ENCODE data around the gene UGGT2.

UGGT2 gene

GRCh38 chr13:95948656-95949055 is 104.5 kb downstream of the UGGT2 start:
- TF ChIP-seq CTCF (IDR thresholded peaks at IDR 0.05) = no peak

- no peak for TF ChIP-seq CTCF (IDR thresholded peaks at IDR 0.05)
Measured at GRCh38 chr13:95937714-95938320, 115.4 kb downstream of the UGGT2 start.

GRCh38 chr13:95931300-95932025 is 121.7 kb downstream of the UGGT2 start:
- TF ChIP-seq CTCF (IDR thresholded peaks at IDR 0.05) = no peak

GRCh38 chr13:95929430-95929829 is 123.8 kb downstream of the UGGT2 start:
- no peak for TF ChIP-seq CTCF (IDR thresholded peaks at IDR 0.05)

GRCh38 chr13:95926231-95926630 is 127.0 kb downstream of the UGGT2 start:
- TF ChIP-seq CTCF (IDR thresholded peaks at IDR 0.05) = no peak

GRCh38 chr13:95924389-95924994 is 128.7 kb downstream of the UGGT2 start:
- no peak for TF ChIP-seq CTCF (IDR thresholded peaks at IDR 0.05)

- no peak for TF ChIP-seq CTCF (IDR thresholded peaks at IDR 0.05)
Measured at GRCh38 chr13:95921485-95921884, 131.7 kb downstream of the UGGT2 start.
